HL-60 (cell line): ENCODE results near the gene TOMM70.

Source experiments
- GABPA ChIP-seq: IDR thresholded peaks from 2 replicates; pipeline ENCODE4 v1.6.1; 2012; ENCODE audit warnings: low read depth
- POLR2AphosphoS5 ChIP-seq: IDR thresholded peaks from 2 replicates; pipeline ENCODE4 v1.6.1; 2012; ENCODE audit warnings: low read depth
- SPI1 ChIP-seq: IDR thresholded peaks from 2 replicates; pipeline ENCODE4 v1.6.1; 2012; ENCODE audit warnings: low read depth, mild to moderate bottlenecking, borderline replicate concordance
- TF ChIP-seq, protein P1 (sequence below): IDR thresholded peaks from one replicate; pipeline ENCODE4 v1.5.1; 2011; ENCODE audit warnings: low read length, control low read depth, inconsistent platforms; ENCODE audit not compliant: insufficient read depth
- TF ChIP-seq, protein P2 (sequence below): IDR thresholded peaks from 2 replicates; pipeline ENCODE4 v1.6.1; 2012; ENCODE audit warnings: low read depth; ENCODE audit not compliant: insufficient replicate concordance

DNA sequence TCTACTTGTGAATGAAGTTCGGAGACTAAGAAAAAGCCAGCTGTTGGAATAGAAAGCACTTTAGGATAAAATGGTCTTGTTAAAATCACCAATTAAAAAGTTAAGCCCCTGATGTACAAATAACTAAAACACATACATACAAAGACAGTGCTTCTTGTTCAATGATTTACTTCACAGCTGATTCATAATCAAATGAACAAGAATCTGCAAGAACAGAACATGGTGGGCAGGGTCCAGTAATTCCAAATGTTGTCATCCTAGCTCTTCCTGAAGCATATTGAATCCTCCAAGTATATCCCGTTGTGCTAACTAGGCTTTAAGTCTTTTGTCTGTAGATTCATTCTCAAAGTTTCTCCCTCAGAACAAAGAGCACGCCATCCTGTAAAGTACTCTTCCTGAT lies 41.9 kb downstream of the TOMM70 start:
- TF ChIP-seq, protein P1, sequence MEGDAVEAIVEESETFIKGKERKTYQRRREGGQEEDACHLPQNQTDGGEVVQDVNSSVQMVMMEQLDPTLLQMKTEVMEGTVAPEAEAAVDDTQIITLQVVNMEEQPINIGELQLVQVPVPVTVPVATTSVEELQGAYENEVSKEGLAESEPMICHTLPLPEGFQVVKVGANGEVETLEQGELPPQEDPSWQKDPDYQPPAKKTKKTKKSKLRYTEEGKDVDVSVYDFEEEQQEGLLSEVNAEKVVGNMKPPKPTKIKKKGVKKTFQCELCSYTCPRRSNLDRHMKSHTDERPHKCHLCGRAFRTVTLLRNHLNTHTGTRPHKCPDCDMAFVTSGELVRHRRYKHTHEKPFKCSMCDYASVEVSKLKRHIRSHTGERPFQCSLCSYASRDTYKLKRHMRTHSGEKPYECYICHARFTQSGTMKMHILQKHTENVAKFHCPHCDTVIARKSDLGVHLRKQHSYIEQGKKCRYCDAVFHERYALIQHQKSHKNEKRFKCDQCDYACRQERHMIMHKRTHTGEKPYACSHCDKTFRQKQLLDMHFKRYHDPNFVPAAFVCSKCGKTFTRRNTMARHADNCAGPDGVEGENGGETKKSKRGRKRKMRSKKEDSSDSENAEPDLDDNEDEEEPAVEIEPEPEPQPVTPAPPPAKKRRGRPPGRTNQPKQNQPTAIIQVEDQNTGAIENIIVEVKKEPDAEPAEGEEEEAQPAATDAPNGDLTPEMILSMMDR: no peak
- no peak for TF ChIP-seq POLR2AphosphoS5
- TF ChIP-seq GABPA: no peak
- TF ChIP-seq, protein P2, sequence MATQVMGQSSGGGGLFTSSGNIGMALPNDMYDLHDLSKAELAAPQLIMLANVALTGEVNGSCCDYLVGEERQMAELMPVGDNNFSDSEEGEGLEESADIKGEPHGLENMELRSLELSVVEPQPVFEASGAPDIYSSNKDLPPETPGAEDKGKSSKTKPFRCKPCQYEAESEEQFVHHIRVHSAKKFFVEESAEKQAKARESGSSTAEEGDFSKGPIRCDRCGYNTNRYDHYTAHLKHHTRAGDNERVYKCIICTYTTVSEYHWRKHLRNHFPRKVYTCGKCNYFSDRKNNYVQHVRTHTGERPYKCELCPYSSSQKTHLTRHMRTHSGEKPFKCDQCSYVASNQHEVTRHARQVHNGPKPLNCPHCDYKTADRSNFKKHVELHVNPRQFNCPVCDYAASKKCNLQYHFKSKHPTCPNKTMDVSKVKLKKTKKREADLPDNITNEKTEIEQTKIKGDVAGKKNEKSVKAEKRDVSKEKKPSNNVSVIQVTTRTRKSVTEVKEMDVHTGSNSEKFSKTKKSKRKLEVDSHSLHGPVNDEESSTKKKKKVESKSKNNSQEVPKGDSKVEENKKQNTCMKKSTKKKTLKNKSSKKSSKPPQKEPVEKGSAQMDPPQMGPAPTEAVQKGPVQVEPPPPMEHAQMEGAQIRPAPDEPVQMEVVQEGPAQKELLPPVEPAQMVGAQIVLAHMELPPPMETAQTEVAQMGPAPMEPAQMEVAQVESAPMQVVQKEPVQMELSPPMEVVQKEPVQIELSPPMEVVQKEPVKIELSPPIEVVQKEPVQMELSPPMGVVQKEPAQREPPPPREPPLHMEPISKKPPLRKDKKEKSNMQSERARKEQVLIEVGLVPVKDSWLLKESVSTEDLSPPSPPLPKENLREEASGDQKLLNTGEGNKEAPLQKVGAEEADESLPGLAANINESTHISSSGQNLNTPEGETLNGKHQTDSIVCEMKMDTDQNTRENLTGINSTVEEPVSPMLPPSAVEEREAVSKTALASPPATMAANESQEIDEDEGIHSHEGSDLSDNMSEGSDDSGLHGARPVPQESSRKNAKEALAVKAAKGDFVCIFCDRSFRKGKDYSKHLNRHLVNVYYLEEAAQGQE: no peak
- no peak for TF ChIP-seq SPI1
